ENCODE data around the gene SLIT2. TPM values are rescaled to one million over a fixed set of nuclear protein-coding genes. Genes with fewer than 3 reads are reported as not detected.

Gene SLIT2
- total and polyA plus RNA-seq, 2 of the 13 experiments (the other 11 are each of a cell fraction or from before 2014, with no cell fraction given) = 0.03 TPM; not detected in 1

DNA sequence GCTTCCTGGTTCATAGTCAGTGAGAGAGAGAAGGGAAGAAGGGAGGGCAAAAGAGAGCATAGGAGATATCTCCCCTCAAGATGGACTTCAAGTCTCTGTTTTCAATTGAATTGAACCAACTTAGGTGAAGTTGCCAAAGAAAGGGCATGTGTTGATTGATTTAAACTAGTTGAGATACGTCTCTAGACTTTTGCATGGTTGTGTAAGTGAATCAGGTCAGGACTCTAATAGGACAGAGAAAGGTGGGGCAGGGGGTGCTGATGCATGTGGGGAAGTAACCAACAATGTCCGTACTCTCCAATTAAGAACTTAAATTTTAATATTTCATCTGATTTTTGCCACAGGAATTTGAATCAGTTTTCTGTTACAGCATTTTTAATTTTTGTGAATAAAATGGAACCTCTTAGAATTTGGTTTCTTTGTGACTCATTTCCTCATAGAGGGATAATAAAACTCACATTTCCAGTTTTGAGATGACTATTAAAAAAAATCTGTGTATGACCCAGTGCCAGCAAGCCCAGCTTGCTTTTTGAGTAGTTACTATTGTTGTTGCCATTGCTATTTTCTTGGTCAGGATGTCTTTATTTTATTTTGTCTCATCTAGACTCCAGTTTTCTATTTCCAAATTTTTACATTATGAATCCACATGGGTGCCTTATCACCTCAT lies 37.3 kb downstream of the SLIT2 start:
- intact Hi-C loops (cut with micrococcal nuclease; ENCODE audit: unreplicated experiment) (no loop called here), in situ Hi-C loops (cut with HindIII; ENCODE audit: extremely low pct_ligation_motif_present, low pct_unique_long_range_greater_than_20kb) (no loop called here)
- FAIRE-seq = no peak
- TF ChIP-seq SMAD9 (CRISPR knock-in tag; IDR thresholded peaks at IDR 0.05) = no peak
- no peak for TF ChIP-seq SMYD3 (CRISPR knock-in tag; IDR thresholded peaks at IDR 0.05)
- TF ChIP-seq, protein P1, sequence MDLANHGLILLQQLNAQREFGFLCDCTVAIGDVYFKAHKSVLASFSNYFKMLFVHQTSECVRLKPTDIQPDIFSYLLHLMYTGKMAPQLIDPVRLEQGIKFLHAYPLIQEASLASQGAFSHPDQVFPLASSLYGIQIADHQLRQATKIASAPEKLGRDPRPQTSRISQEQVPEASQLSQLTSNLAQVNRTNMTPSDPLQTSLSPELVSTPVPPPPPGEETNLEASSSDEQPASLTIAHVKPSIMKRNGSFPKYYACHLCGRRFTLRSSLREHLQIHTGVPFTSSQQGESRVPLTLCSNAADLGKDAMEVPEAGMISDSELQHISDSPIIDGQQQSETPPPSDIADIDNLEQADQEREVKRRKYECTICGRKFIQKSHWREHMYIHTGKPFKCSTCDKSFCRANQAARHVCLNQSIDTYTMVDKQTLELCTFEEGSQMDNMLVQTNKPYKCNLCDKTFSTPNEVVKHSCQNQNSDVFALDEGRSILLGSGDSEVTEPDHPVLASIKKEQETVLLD (CRISPR knock-in tag; IDR thresholded peaks at IDR 0.05; ENCODE audit: low read depth) = no peak
- TF ChIP-seq SATB2 (CRISPR knock-in tag; IDR thresholded peaks at IDR 0.05) = no peak
- no peak for TF ChIP-seq NFKB2 (CRISPR knock-in tag; IDR thresholded peaks at IDR 0.05; ENCODE audit: borderline replicate concordance)
- no peak for TF ChIP-seq KLF12 (CRISPR knock-in tag; IDR thresholded peaks at IDR 0.05; ENCODE audit: borderline replicate concordance)
- TF ChIP-seq, protein P2, sequence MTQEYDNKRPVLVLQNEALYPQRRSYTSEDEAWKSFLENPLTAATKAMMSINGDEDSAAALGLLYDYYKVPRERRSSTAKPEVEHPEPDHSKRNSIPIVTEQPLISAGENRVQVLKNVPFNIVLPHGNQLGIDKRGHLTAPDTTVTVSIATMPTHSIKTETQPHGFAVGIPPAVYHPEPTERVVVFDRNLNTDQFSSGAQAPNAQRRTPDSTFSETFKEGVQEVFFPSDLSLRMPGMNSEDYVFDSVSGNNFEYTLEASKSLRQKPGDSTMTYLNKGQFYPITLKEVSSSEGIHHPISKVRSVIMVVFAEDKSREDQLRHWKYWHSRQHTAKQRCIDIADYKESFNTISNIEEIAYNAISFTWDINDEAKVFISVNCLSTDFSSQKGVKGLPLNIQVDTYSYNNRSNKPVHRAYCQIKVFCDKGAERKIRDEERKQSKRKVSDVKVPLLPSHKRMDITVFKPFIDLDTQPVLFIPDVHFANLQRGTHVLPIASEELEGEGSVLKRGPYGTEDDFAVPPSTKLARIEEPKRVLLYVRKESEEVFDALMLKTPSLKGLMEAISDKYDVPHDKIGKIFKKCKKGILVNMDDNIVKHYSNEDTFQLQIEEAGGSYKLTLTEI (CRISPR knock-in tag; conservative IDR thresholded peaks at IDR 0.05) = no peak
- no peak overlapping the region for H2AFZ ChIP-seq (ENCODE audit: low read length)
- H3K27ac ChIP-seq (ENCODE audit: extremely low read length, insufficient read depth, low read length) = no peak overlapping the region
- H3K79me2 ChIP-seq (ENCODE audit: insufficient read depth, low read length) = no peaks in the 10 kb centered on the region
- WGBS (ENCODE audit: low lambda C conversion rate) = 0% methylated on average over 2 of the region's 2 CpGs
- H3K9me3 ChIP-seq (ENCODE audit: low read length) = no peaks in the 10 kb centered on the region
- ChIA-PET CTCF (ENCODE audit: low intra/inter-chr PET ratio, low total read pairs) (no interaction called here), POLR2A (no interaction called here)
- no peak overlapping the region for H3K4me3 ChIP-seq (replicated peaks in 1 of 3; ENCODE audit: insufficient read depth in 1 of 3, low read depth in 2 of 3, low read length in 3 of 3)
- H4K20me1 ChIP-seq (ENCODE audit: insufficient read depth, low read length) = no peaks in the 10 kb centered on the region
- ATAC-seq = no peak
- H3K4me2 ChIP-seq (ENCODE audit: low read depth, low read length) = no peak overlapping the region
- H3K27me3 ChIP-seq (ENCODE audit: control insufficient read depth in 1 of 2, insufficient read depth in 2 of 2, low read length in 2 of 2) = no peaks in the 10 kb centered on the region
- no peaks in the 10 kb centered on the region for H3K4me1 ChIP-seq (ENCODE audit: insufficient read depth, low read length)
- H3K36me3 ChIP-seq (replicated peaks in 1 of 2; ENCODE audit: control insufficient read depth in 1 of 2, insufficient read depth in 2 of 2, low read length in 2 of 2) = no peaks in the 10 kb centered on the region
- DNase-seq (ENCODE audit: low spot score) = no peak
- no TSS peak for BruUV-seq (replicated peaks)
- no peak overlapping the region for H3K9ac ChIP-seq (ENCODE audit: insufficient read depth, low read depth, low read length)

Data from HepG2 (cell line).